Fibroblast of lung (primary cell): ENCODE measurements around the gene CFAP77. TPM values are rescaled to one million over a fixed set of nuclear protein-coding genes. Genes with fewer than 3 reads are reported as not detected.
A peak's percentile ranks its signal among the peaks of the same experiment; 100 is the strongest.

Experiments used
- DNase-seq, 2 donors: peaks; one replicate each; pipeline versions ENCODE4 v3.0.0 to v3.0.0-alpha.2; 2010; ENCODE audit warnings: low read depth in 2 of 2
- H2AFZ ChIP-seq: 2 replicates; pipeline ENCODE4 v1.5.1; 2012; ENCODE audit warnings: low read length, control low read depth, inconsistent platforms
- H3K27ac ChIP-seq: 2 replicates; pipeline ENCODE4 v1.5.1; 2011; ENCODE audit warnings: low read length, control low read depth; ENCODE audit not compliant: insufficient read depth
- H3K27me3 ChIP-seq: 2 replicates; pipeline ENCODE4 v1.5.1; 2011; ENCODE audit warnings: mild to moderate bottlenecking, low read length; ENCODE audit not compliant: control insufficient read depth, insufficient read depth
- H3K36me3 ChIP-seq: 2 replicates; pipeline ENCODE4 v1.5.1; 2011; ENCODE audit warnings: low read length; ENCODE audit not compliant: control insufficient read depth, insufficient read depth
- H3K4me1 ChIP-seq: 2 replicates; pipeline ENCODE4 v1.5.1; 2011; ENCODE audit warnings: low read length; ENCODE audit not compliant: control insufficient read depth, insufficient read depth; ENCODE audit errors: extremely low read depth
- H3K4me2 ChIP-seq: 2 replicates; pipeline ENCODE4 v1.5.1; 2011; ENCODE audit warnings: low read length, control low read depth; ENCODE audit not compliant: insufficient read depth; ENCODE audit errors: extremely low read depth
- H3K4me3 ChIP-seq, 4 experiments: fragments of 200-600 bp in 1 of 4; sonication (generic) in 1 of 4; replicated peaks in 1 of 4; 2 replicates each; pipeline ENCODE4 v1.5.1; 2011 to 2016; ENCODE audit warnings: low read length in 4 of 4, low read depth in 3 of 4, mild to moderate bottlenecking in 3 of 4, control low read depth in 2 of 4, inconsistent platforms in 1 of 4, mixed read lengths in 1 of 4; ENCODE audit not compliant: insufficient read depth in 1 of 4; ENCODE audit errors: control extremely low read depth in 1 of 4
- H3K79me2 ChIP-seq: 2 replicates; pipeline ENCODE4 v1.5.1; 2012; ENCODE audit warnings: mild to moderate bottlenecking, low read length, inconsistent platforms; ENCODE audit not compliant: control insufficient read depth, insufficient read depth
- H3K9ac ChIP-seq: 2 replicates; pipeline ENCODE4 v1.5.1; 2011; ENCODE audit warnings: mild to moderate bottlenecking, low read length, control low read depth; ENCODE audit not compliant: insufficient read depth
- H3K9me3 ChIP-seq: 2 replicates; pipeline ENCODE4 v1.5.1; 2012; ENCODE audit warnings: low read depth, low read length; ENCODE audit not compliant: control insufficient read depth, insufficient read depth
- H4K20me1 ChIP-seq: 2 replicates; pipeline ENCODE4 v1.5.1; 2011; ENCODE audit warnings: low read length; ENCODE audit not compliant: control insufficient read depth, insufficient read depth; ENCODE audit errors: extremely low read depth
- CTCF ChIP-seq, 2 donors: IDR thresholded peaks in 1 of 2; conservative IDR thresholded peaks in 1 of 2; 1 replicate in 1 of 2; 2 replicates in 1 of 2; pipeline ENCODE4 v1.5.1; 2011 to 2012; ENCODE audit warnings: low read length in 2 of 2, control low read depth in 1 of 2, inconsistent platforms in 1 of 2, low read depth in 1 of 2, mild to moderate bottlenecking in 1 of 2
- EZH2 ChIP-seq: IDR thresholded peaks from 2 replicates; pipeline ENCODE4 v1.5.1; 2012; ENCODE audit warnings: low read length, control low read depth, mild to moderate bottlenecking; ENCODE audit errors: missing control alignments
- polyA plus RNA-seq, 2 donors: library from polyadenylated mRNA; depleted of rRNA in 1 of 2; stranded (reverse) in 1 of 2; unstranded in 1 of 2; fragments of >200 nt; gene quantifications; 2 replicates each; pipeline ENCODE4 v1.2.1, GENCODE V29; 2011 to 2012; ENCODE audit warnings: missing spikeins in 1 of 2
- total RNA-seq: library from RNA; depleted of rRNA; stranded (reverse); fragments of >200 nt; gene quantifications from 2 replicates; pipeline ENCODE4 v1.2.1, GENCODE V29; 2014

CFAP77 gene
- total and polyA plus RNA-seq, 2 donors (not counting 1 experiment from before 2014, with no cell fraction given): not detected

DNA sequence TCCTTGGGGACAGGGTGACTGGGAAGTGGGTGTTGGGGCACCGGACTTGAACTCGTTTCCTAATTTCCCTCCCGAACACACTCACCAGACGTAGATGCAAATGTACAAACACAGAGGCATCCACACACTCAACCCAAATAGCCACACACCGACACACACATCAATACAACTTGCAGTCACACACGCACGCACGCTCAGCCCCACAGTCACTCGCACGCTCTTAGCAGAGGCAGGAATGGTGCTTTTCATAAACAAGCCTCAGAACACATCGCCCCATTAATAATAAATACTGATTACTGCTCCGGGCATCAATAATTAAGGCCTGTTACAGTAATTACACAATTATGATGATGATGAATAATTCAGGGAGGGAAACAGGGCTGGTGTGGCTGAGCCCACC, 178.1 kb downstream of the CFAP77 start:
- H2AFZ ChIP-seq: no peak overlapping the region
- no peaks in the 10 kb centered on the region for H4K20me1 ChIP-seq

GRCh38 chr9:132588501-132589147, 178.6 kb downstream of the CFAP77 start:
- Histone ChIP-seq H3K4me3 (no peak overlapping the region), H3K9ac (no peak overlapping the region), H3K4me2 (no peak overlapping the region), H3K4me1 (no peaks in the 10 kb centered on the region), H3K27me3 (peaks cover 73% of the 10 kb centered on the region), H3K27ac (no peak overlapping the region), H2AFZ (no peak overlapping the region), H3K36me3 (peaks cover 2% of the 10 kb centered on the region), H4K20me1 (no peaks in the 10 kb centered on the region), H3K79me2 (no peaks in the 10 kb centered on the region), H3K9me3 (no peaks in the 10 kb centered on the region)
- TF ChIP-seq EZH2 (peak; percentile 86), CTCF (conservative IDR thresholded peaks at IDR 0.05 in 1 of 2, IDR thresholded peaks at IDR 0.05 in 1 of 2; ENCODE audit: low read depth in 1 of 2, low read length in 2 of 2) (no peak)
- no peak for DNase-seq

More for the DNA sequence above, 178.1 kb downstream of the CFAP77 start:
- Histone ChIP-seq H3K4me2 (no peak overlapping the region), H3K9ac (no peak overlapping the region), H3K4me1 (no peaks in the 10 kb centered on the region), H3K9me3 (no peaks in the 10 kb centered on the region), H3K4me3 (no peak overlapping the region), H3K27me3 (peaks cover 78% of the 10 kb centered on the region), H3K27ac (no peak overlapping the region), H3K79me2 (no peaks in the 10 kb centered on the region), H3K36me3 (no peaks in the 10 kb centered on the region)
- no peak for DNase-seq
- TF ChIP-seq CTCF (conservative IDR thresholded peaks at IDR 0.05 in 1 of 2, IDR thresholded peaks at IDR 0.05 in 1 of 2; ENCODE audit: low read depth in 1 of 2, low read length in 2 of 2) (no peak), EZH2 (peak; percentile 54)

GRCh38 chr9:132589148-132590036, 179.4 kb downstream of the CFAP77 start:
- no peak for DNase-seq
- peaks cover 66% of the 10 kb centered on the region for H3K27me3 ChIP-seq
- TF ChIP-seq EZH2 (peak; percentile 97), CTCF (conservative IDR thresholded peaks at IDR 0.05 in 1 of 2, IDR thresholded peaks at IDR 0.05 in 1 of 2; ENCODE audit: low read depth in 1 of 2, low read length in 2 of 2) (no peak)
- H3K36me3 ChIP-seq: peaks cover 2% of the 10 kb centered on the region
- no peak overlapping the region for H3K9ac ChIP-seq
- H3K9me3 ChIP-seq: no peaks in the 10 kb centered on the region
- H3K4me3 ChIP-seq: no peak overlapping the region
- no peak overlapping the region for H3K4me2 ChIP-seq
- no peaks in the 10 kb centered on the region for H4K20me1 ChIP-seq
- H3K79me2 ChIP-seq: no peaks in the 10 kb centered on the region
- no peaks in the 10 kb centered on the region for H3K4me1 ChIP-seq
- no peak overlapping the region for H2AFZ ChIP-seq
- H3K27ac ChIP-seq: no peak overlapping the region
